LNCaP clone FGC (cell line): Measurements from ENCODE around the gene MRGPRX4.
"Not testable (repeated sequence)": the region's sequence is repeated elsewhere in the genome, so short reads cannot be mapped to it uniquely, and the experiment has no call there.

ENCODE experiments used
- DNase-seq: peaks from one replicate; pipeline ENCODE4 v3.0.0-alpha.2; 2011; ENCODE audit warnings: low read depth
- H3K4me3 ChIP-seq: 2 replicates; pipeline ENCODE4 v1.5.1; 2011; ENCODE audit warnings: mild to moderate bottlenecking, low read depth, low read length, control low read depth
- TF ChIP-seq, protein P1 (sequence below): IDR thresholded peaks from 2 replicates; pipeline ENCODE4 v1.5.1; 2012; ENCODE audit warnings: mild to moderate bottlenecking; ENCODE audit not compliant: control insufficient read depth, insufficient read depth; ENCODE audit errors: extremely low read depth

MRGPRX4 gene

DNA sequence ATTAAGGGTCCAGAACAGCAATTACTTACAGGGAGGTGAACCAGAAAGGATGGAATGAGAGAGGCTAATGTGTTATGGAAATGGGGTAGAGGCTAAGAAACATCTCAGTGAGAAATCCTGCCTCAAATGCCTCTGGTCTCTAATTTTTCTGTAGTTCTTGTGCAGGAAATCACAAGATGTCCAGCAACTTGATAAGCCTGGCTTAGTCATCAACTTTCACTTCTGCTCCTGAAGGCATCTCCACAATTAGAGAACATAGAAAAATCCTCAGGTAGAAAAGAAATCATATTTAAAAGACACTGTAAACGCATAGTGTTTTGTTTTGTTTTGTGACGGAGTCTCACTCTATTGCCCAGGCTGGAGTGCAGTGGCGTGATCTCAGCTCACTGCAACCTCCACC lies 18.7 kb downstream of the MRGPRX4 start:
- H3K4me3 ChIP-seq, result no peak overlapping the region
- TF ChIP-seq, protein P1, sequence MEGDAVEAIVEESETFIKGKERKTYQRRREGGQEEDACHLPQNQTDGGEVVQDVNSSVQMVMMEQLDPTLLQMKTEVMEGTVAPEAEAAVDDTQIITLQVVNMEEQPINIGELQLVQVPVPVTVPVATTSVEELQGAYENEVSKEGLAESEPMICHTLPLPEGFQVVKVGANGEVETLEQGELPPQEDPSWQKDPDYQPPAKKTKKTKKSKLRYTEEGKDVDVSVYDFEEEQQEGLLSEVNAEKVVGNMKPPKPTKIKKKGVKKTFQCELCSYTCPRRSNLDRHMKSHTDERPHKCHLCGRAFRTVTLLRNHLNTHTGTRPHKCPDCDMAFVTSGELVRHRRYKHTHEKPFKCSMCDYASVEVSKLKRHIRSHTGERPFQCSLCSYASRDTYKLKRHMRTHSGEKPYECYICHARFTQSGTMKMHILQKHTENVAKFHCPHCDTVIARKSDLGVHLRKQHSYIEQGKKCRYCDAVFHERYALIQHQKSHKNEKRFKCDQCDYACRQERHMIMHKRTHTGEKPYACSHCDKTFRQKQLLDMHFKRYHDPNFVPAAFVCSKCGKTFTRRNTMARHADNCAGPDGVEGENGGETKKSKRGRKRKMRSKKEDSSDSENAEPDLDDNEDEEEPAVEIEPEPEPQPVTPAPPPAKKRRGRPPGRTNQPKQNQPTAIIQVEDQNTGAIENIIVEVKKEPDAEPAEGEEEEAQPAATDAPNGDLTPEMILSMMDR, result no peak
- DNase-seq, result no peak

DNA sequence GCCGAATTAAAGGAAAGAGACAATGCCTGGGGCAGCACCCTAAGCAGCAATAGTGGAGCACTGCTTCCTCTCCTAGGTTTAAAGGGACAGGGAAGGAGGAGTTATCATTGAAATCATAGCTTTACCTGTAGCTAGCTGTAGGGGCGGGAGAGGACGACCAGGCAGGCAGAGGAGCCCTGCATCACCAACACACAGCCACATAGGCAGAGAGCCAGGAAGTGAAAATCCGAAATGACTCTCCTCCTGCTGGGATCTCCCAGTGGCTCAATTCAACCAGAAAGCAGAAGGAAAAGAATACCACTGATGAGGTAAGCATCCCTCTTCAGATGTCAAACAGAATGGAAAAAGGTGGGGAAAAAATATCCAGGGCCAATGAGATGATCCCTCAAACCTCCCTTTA lies 20.4 kb downstream of the MRGPRX4 start:
- TF ChIP-seq, protein P1, result no peak
- no peak for DNase-seq
- H3K4me3 ChIP-seq, result no peak overlapping the region

DNA sequence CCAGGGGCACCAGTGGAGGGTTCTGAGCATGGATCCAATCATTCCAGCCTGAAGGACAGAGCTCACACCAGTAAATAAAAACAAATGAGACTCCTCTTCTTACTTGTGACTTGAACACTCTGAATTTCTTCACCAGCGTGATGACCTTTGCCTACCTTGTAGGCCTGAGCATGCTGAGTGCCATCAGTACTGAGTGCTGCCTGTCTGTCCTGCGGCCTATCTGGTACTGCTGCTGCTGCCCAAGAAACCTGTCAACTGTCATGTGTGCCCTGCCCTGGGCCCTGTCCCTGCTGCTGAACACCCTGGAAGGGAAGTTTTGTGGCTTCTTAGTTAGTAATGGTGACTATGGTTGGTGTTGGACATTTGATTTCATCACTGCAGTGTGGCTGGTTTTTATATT lies 23.9 kb downstream of the MRGPRX4 start:
- TF ChIP-seq, protein P1, result no peak
- H3K4me3 ChIP-seq, result no peak overlapping the region
- no peak for DNase-seq

DNA sequence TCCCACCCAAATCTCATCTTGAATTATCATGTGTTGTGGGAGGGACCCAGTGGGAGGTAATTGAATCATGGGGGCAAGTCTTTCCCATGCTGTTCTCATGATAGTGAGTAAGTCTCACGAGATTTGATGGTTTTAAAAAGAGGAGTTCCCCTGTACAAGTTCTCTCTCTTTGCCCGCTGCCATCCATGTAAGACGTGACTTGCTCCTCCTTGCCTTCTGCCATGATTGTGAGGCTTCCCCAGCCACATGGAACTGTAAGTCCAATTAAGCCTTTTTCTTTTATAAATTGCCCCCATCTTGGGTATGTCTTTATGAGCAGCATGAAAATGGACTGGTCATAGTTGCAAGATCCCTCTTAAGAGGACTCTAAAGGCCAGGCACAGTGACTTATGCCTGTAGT lies 25.1 kb downstream of the MRGPRX4 start:
- DNase-seq, H3K4me3 ChIP-seq: not testable (repeated sequence)

DNA sequence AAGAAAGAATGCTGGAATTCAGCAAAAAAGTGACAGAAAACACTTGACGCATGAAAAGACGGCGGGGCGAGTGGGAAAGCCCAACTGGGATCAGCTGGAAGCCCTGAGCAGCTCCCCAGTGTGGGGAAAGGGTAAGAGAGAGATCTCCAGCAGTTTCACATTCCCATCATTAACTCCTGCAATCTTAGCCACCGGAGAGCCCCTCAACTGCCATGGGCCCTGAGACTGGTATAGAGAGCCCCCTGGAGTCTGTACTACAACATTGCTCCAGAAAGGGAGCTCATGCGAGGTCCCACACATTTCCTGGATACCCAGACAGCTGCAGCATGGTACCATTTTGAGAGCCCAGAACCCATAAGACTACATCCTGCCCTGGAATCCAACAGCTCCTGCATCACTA lies 31.1 kb downstream of the MRGPRX4 start:
- no peak for DNase-seq
- TF ChIP-seq, protein P1, result peak; percentile 33
- no peak overlapping the region for H3K4me3 ChIP-seq

DNA sequence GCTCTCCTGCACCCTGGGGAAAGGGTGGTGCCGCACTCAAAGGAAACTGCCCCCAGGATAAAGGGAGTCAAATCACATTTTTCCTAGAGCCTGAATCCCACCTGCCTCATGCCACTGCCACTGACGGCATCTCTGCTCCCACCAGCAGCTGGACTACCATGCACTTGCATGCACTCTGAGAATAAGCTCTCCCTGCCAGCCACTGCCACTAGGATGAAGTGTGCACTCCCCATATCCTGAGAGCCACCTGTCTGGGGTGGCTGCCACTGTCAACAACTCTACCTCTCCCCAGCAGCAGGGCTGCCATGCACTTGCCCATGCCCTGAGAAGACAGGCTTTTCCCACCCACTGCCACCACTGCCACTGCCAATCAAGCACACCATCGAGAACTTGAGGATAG lies 31.6 kb downstream of the MRGPRX4 start:
- TF ChIP-seq, protein P1, result no peak
- no peak overlapping the region for H3K4me3 ChIP-seq
- DNase-seq, result no peak

DNA sequence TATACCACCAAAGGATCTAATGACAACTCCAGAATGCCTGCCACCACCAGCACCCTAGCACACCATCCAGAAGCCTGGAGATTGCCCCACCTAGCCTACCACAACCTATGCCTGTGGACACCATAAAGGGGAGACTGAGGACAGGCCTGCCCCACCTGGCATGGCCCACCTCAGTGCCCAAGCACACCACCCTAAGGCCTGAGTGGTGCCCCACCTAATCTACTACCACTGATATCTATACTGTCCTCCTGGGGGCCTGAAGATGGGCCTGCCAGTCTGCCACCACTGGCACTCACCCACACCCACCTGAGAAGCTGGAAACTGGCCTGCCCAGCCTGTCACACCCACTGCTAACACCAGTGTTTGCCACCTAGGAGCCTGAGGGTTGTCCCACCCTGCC lies 32.1 kb downstream of the MRGPRX4 start:
- TF ChIP-seq, protein P1, result no peak

DNA sequence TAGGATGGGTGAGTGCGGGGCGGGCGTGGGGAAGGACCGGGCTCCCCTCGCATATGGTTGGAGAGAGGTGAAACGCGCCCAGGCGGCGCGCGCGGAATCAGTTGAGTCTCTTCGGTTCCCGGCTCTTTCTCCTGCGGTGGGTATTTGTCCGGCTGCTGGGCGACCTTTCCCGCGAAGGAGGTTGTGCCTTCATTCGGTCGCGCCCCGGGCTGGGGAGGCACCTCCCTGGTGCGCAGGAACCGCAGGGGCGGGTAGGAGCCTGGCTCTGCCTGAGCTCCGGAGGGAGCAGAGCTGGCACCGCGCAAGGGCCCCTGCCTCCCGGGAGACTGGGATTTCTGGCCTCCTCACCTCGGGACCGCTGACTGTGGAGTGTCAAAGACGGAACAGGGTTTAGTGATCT lies 36.4 kb downstream of the MRGPRX4 start:
- TF ChIP-seq, protein P1, result no peak
- DNase-seq, result no peak
- no peak overlapping the region for H3K4me3 ChIP-seq

More for the DNA sequence above, 32.1 kb downstream of the MRGPRX4 start:
- DNase-seq, result no peak
- H3K4me3 ChIP-seq, result no peak overlapping the region
